Measurements from ENCODE around the gene MEX3C.

DNA sequence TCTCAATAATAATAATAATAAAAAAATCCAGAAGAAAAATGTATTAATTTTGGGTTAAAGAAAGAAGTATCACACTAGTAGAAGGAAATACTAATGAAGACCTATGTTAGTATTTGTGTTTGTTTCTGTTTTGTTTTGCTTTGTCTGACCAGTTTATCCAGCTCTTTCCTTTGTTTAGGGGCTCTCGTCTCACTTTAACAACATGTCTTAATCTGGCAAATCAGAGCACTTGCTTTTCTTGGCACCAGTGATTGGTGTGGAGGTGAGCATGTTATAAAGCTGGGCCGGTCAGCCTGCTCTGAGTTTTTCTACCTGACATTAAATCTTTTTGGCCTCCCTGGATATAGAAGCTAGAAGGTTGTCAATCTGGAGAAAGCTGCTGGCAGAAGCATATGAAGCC lies 15.1 kb upstream of the MEX3C start:
- no peak for TF ChIP-seq POLR2A (IDR thresholded peaks at IDR 0.05)
- TF ChIP-seq, protein P1, sequence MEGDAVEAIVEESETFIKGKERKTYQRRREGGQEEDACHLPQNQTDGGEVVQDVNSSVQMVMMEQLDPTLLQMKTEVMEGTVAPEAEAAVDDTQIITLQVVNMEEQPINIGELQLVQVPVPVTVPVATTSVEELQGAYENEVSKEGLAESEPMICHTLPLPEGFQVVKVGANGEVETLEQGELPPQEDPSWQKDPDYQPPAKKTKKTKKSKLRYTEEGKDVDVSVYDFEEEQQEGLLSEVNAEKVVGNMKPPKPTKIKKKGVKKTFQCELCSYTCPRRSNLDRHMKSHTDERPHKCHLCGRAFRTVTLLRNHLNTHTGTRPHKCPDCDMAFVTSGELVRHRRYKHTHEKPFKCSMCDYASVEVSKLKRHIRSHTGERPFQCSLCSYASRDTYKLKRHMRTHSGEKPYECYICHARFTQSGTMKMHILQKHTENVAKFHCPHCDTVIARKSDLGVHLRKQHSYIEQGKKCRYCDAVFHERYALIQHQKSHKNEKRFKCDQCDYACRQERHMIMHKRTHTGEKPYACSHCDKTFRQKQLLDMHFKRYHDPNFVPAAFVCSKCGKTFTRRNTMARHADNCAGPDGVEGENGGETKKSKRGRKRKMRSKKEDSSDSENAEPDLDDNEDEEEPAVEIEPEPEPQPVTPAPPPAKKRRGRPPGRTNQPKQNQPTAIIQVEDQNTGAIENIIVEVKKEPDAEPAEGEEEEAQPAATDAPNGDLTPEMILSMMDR (IDR thresholded peaks at IDR 0.05), result no peak

Data from thyroid gland (tissue), 4 donors.